Choroid plexus epithelial cell (primary cell): ENCODE data around the gene OPHN1.
"Not testable (repeated sequence)": the region's sequence is repeated elsewhere in the genome, so short reads cannot be mapped to it uniquely, and the experiment has no call there.

Source experiments
- DNase-seq: peaks from one replicate; pipeline ENCODE4 v3.0.0-alpha.2; 2010; ENCODE audit warnings: low read depth
- H3K4me3 ChIP-seq: 2 replicates; pipeline ENCODE4 v1.5.1; 2011; ENCODE audit warnings: low read depth, mild to moderate bottlenecking, control low read depth, low read length, moderate library complexity
- TF ChIP-seq, protein P1 (sequence below): conservative IDR thresholded peaks from 2 replicates; pipeline ENCODE4 v1.5.1; 2011; ENCODE audit warnings: low read depth, mild to moderate bottlenecking, control low read depth, inconsistent platforms, low read length, moderate library complexity

Gene OPHN1

DNA sequence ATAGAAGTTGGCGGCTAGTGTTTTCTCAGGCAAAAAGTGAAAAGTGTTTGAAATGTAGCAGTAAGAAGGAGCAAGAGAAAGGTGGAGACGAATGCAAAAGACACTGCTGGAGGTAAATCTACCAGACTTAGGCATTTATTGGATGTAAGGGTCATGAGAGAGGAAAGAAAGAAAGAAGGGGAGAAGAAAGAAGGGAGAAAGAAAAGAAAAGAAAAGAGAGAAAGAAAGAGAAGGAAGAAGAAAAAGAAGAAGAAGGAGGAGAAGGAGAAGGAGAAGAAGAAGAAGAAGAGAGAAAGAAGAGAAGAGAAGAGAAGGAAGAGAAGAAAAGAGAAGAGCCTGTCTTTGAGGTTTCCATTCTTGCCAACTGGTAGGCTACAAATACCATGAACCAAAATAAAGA is 31.2 kb downstream of the OPHN1 start:
- no peak for DNase-seq
- TF ChIP-seq, protein P1, sequence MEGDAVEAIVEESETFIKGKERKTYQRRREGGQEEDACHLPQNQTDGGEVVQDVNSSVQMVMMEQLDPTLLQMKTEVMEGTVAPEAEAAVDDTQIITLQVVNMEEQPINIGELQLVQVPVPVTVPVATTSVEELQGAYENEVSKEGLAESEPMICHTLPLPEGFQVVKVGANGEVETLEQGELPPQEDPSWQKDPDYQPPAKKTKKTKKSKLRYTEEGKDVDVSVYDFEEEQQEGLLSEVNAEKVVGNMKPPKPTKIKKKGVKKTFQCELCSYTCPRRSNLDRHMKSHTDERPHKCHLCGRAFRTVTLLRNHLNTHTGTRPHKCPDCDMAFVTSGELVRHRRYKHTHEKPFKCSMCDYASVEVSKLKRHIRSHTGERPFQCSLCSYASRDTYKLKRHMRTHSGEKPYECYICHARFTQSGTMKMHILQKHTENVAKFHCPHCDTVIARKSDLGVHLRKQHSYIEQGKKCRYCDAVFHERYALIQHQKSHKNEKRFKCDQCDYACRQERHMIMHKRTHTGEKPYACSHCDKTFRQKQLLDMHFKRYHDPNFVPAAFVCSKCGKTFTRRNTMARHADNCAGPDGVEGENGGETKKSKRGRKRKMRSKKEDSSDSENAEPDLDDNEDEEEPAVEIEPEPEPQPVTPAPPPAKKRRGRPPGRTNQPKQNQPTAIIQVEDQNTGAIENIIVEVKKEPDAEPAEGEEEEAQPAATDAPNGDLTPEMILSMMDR = no peak
- no peak overlapping the region for H3K4me3 ChIP-seq

DNA sequence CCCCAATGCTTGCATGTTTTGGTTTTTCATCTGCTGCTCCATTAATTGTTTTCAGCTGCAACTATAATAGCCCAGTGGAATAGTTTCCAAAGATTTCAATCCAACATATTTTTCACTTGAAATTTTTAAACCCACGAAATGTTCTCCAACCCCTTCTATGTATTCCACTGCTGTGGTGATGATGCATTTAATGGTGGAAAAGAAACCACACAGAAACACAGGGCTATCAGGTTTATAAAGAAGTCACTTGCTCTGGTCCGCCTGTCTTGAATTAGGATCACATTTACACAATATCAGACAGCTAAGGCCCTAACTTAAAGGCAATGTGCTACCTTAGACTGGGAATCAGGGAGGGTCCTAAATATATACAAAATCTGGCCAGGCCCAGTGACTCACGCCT is 35.0 kb downstream of the OPHN1 start:
- DNase-seq = no peak
- H3K4me3 ChIP-seq = no peak overlapping the region
- TF ChIP-seq, protein P1 = no peak

DNA sequence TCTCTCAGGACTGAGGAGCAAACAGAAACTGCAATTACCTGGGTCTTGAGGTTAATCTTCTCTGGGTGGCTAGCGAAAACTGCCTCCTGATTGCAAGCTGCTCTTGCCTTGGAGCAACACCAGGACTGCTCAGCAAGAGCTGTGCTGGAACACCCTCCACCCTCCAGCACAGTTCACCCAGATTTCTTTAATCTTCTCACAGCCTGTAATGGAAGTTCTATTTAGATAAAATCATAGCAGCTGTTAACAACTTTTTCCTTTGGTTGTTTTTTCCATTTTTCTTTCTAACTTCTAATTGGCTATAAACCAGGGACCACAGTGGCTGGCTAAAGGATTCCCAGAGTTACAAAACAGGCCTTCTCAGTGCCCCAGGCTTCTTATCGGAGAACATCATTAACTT is 36.3 kb downstream of the OPHN1 start:
- H3K4me3 ChIP-seq = no peak overlapping the region
- TF ChIP-seq, protein P1 = no peak
- peak; percentile 14 for DNase-seq

DNA sequence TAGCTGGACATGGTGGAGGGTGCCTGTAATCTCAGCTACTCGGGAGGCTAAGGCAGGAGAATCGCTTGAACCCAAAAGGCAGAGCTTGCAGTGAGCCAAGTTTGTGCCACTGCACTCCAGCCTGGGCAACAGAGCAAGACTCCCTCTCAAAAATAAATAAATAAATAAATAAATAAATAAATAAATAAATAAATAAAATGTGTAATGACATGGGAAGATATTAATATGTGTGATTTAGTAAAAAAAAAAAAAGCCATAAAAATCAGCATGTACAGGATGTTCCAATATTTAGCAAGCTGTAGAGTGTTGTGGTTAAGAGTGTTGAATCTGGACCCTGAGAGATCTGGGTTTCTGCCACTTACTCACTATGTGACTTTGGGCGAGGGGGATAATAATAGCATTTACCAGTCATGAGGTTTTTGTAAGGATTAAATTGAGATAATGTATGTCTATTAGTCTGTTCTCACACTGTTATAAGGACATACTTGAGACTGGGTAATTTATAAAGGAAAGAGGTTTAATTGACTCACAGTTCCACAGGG is 43.8 kb downstream of the OPHN1 start:
- DNase-seq, H3K4me3 ChIP-seq: not testable (repeated sequence)

DNA sequence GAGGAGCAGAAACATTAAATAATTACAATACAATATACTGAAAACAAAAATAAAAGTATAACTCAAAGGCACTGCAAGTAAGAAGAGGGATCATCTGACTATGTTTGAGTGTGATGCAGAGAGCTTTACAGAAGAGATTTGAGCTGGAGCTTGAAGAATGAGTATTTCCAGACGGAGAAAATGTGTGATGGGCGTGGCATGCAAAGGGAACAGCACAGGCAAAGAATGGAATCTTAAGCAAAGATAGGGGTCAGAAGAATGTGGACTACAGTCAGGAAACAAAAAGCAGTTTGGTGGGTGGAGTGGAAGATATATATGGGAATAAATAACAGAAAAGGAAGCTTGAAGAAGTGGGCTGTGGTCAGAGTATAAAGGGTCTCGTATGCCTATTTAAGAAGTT is 45.5 kb downstream of the OPHN1 start:
- TF ChIP-seq, protein P1 = no peak
- DNase-seq = no peak
- H3K4me3 ChIP-seq = no peak overlapping the region

DNA sequence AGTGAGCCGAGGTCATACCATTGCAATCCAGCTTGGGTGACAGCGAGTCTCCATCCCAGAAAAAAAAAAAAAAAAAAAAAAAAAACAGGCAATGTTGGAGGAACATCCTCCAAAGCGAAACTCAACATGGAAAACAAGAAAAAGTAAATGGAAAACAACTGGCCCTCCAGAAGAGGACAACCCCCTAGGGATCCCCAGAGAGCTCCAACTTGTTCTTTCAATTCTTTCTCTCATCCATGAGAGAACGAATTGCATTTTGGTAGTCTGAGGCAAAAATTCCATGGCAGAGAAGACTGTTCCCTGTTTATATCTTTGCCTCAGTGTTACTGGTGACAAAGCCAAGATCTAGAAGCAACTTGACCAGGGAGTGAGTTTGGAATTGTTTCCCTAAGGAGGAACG is 49.8 kb downstream of the OPHN1 start:
- TF ChIP-seq, protein P1 = no peak
- H3K4me3 ChIP-seq = no peak overlapping the region
- no peak for DNase-seq

DNA sequence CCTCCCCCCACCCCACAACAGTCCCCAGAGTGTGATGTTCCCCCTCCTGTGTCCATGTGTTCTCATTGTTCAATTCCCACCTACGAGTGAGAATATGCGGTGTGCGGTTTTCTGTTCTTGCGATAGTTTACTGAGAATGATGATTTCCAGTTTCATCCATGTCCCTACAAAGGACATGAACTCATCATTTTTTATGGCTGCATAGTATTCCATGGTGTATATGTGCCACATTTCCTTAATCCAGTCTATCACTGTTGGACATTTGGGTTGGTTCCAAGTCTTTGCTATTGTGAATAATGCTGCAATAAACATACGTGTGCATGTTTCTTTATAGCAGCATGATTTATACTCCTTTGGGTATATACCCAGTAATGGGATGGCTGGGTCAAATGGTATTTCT is 55.7 kb downstream of the OPHN1 start:
- H3K4me3 ChIP-seq, DNase-seq: not testable (repeated sequence)

DNA sequence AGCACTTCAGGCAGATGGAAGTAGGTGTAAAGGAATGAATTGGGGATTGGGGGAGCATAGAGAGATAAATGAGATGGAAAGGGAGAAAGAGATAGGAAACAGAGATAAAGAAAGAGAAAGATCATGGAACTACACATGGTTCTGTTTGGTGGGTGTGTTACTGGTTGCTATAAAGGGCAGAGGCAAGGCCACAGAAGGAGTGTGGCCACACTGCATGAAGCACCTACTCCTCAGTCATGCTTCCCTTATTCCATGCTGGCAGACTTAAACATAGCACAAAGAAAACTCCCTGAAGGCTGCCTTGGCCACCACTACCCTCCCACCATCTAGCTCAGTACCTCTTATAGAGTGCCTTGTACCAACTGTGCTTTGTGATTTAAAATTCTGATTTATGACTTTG is 56.9 kb downstream of the OPHN1 start:
- TF ChIP-seq, protein P1 = no peak
- H3K4me3 ChIP-seq = no peak overlapping the region
- DNase-seq = no peak
